Measurements from ENCODE around the gene OR52H1.

- TF ChIP-seq POLR2A (IDR thresholded peaks at IDR 0.05) = no peak
- TF ChIP-seq, protein P1, sequence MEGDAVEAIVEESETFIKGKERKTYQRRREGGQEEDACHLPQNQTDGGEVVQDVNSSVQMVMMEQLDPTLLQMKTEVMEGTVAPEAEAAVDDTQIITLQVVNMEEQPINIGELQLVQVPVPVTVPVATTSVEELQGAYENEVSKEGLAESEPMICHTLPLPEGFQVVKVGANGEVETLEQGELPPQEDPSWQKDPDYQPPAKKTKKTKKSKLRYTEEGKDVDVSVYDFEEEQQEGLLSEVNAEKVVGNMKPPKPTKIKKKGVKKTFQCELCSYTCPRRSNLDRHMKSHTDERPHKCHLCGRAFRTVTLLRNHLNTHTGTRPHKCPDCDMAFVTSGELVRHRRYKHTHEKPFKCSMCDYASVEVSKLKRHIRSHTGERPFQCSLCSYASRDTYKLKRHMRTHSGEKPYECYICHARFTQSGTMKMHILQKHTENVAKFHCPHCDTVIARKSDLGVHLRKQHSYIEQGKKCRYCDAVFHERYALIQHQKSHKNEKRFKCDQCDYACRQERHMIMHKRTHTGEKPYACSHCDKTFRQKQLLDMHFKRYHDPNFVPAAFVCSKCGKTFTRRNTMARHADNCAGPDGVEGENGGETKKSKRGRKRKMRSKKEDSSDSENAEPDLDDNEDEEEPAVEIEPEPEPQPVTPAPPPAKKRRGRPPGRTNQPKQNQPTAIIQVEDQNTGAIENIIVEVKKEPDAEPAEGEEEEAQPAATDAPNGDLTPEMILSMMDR (IDR thresholded peaks at IDR 0.05) = no peak
Observed at GRCh38 chr11:5580577-5580976, 32.2 kb upstream of the OR52H1 start, which contains the start of gene OR52B6.
